ENCODE measurements around the gene MBLAC1. TPM values are rescaled to one million over a fixed set of nuclear protein-coding genes. Genes with fewer than 3 reads are reported as not detected.

Gene MBLAC1
- total RNA-seq, 1 experiment from 2014 or later, result 1.6 TPM

GRCh38 chr7:100170101-100170897 lies 43.5 kb downstream of the MBLAC1 start:
- no peak for DNase-seq (ENCODE audit: low read depth)

- no peak for DNase-seq (ENCODE audit: low read depth)
Observed at GRCh38 chr7:100171087-100171681, 44.4 kb downstream of the MBLAC1 start.

- DNase-seq (ENCODE audit: low read depth), result no peak
Observed at GRCh38 chr7:100171840-100172239, 45.1 kb downstream of the MBLAC1 start.

- no peak for DNase-seq (ENCODE audit: low read depth)
Observed at GRCh38 chr7:100173806-100174495, 47.2 kb downstream of the MBLAC1 start.

- DNase-seq (ENCODE audit: low read depth), result no peak
Observed at GRCh38 chr7:100174582-100174981, 47.8 kb downstream of the MBLAC1 start.

GRCh38 chr7:100175296-100175935 lies 48.6 kb downstream of the MBLAC1 start:
- no peak for DNase-seq (ENCODE audit: low read depth)

GRCh38 chr7:100176096-100177044 lies 49.6 kb downstream of the MBLAC1 start:
- DNase-seq (ENCODE audit: low read depth), result no peak

- DNase-seq (ENCODE audit: low read depth), result peak; percentile 83
Observed at GRCh38 chr7:100177045-100178001, 50.6 kb downstream of the MBLAC1 start, which contains the start of the genes GPC2 and STAG3. GPC2 (minus strand) TSS chr7:100177381; CDS start chr7:100177199, 182 bp downstream. STAG3 (plus strand) TSS chr7:100177918; CDS start chr7:100180557, 2,639 bp downstream.

Small RNA genes within 50 kb of the gene (small RNA-seq; reads per million reads assigned to genes)
- 10.0 reads per million, percentile 91 among the genes with 10 or more reads in this experiment for gene MIR106B
- 164 reads per million, percentile 96 among the genes with 10 or more reads in this experiment for gene MIR25
- gene MIR93, result 36.0 reads per million, percentile 94 among the genes with 10 or more reads in this experiment

Other genes starting within 250 kb of the MBLAC1 start
- gene OR2AE1, start 249.9 kb upstream of the MBLAC1 start, total RNA-seq (2014; rRNA removed; shearing (Covaris generic)), result not detected in 2 replicates
- gene TRIM4, start 207.4 kb upstream of the MBLAC1 start, total RNA-seq (2014; rRNA removed; shearing (Covaris generic)), result 12.5 and 13.0 TPM in 2 replicates
- 0.07 and 0.11 TPM in 2 replicates for gene GJC3, start 197.3 kb upstream of the MBLAC1 start, total RNA-seq (2014; rRNA removed; shearing (Covaris generic))
- gene AZGP1, start 150.9 kb upstream of the MBLAC1 start, total RNA-seq (2014; rRNA removed; shearing (Covaris generic)), result not detected in 2 replicates
- gene ZKSCAN1, start 111.4 kb upstream of the MBLAC1 start, total RNA-seq (2014; rRNA removed; shearing (Covaris generic)), result 13.4 and 15.5 TPM in 2 replicates
- 7.9 and 8.1 TPM in 2 replicates for gene ZSCAN21, start 77.2 kb upstream of the MBLAC1 start, total RNA-seq (2014; rRNA removed; shearing (Covaris generic))
- 21.3 and 24.2 TPM in 2 replicates for gene ZNF3, start 45.2 kb upstream of the MBLAC1 start, total RNA-seq (2014; rRNA removed; shearing (Covaris generic))
- gene COPS6, start 38.0 kb upstream of the MBLAC1 start, total RNA-seq (2014; rRNA removed; shearing (Covaris generic)), result 93.6 and 155 TPM in 2 replicates
- gene MCM7, start 25.6 kb upstream of the MBLAC1 start, total RNA-seq (2014; rRNA removed; shearing (Covaris generic)), result 350 and 387 TPM in 2 replicates
- 13.7 and 14.4 TPM in 2 replicates for gene AP4M1, start 25.3 kb upstream of the MBLAC1 start, total RNA-seq (2014; rRNA removed; shearing (Covaris generic))
- gene TAF6, start 7.6 kb upstream of the MBLAC1 start, total RNA-seq (2014; rRNA removed; shearing (Covaris generic)), result 25.4 and 34.4 TPM in 2 replicates
- 11.8 and 12.0 TPM in 2 replicates for gene CNPY4, start 7.3 kb upstream of the MBLAC1 start, total RNA-seq (2014; rRNA removed; shearing (Covaris generic))
- 88.0 and 156 TPM in 2 replicates for gene LAMTOR4, start 22.0 kb downstream of the MBLAC1 start, total RNA-seq (2014; rRNA removed; shearing (Covaris generic))
- gene TRAPPC14, start 31.8 kb downstream of the MBLAC1 start, total RNA-seq (2014; rRNA removed; shearing (Covaris generic)), result 14.1 and 17.4 TPM in 2 replicates
- gene GAL3ST4, start 41.6 kb downstream of the MBLAC1 start, total RNA-seq (2014; rRNA removed; shearing (Covaris generic)), result 0.34 and 0.37 TPM in 2 replicates
- gene GPC2, start 50.4 kb downstream of the MBLAC1 start, total RNA-seq (2014; rRNA removed; shearing (Covaris generic)), result 0.51 TPM in 1 of 2 replicates, not detected in the other
- gene STAG3, start 51.0 kb downstream of the MBLAC1 start, total RNA-seq (2014; rRNA removed; shearing (Covaris generic)), result 0.10 and 0.23 TPM in 2 replicates
- not detected in 2 replicates for gene PVRIG, start 93.0 kb downstream of the MBLAC1 start, total RNA-seq (2014; rRNA removed; shearing (Covaris generic))
- gene SPDYE3, start 180.7 kb downstream of the MBLAC1 start, total RNA-seq (2014; rRNA removed; shearing (Covaris generic)), result not detected in 2 replicates
- 21.5 and 23.4 TPM in 2 replicates for gene PILRB, start 231.2 kb downstream of the MBLAC1 start, total RNA-seq (2014; rRNA removed; shearing (Covaris generic))
- gene PILRA, start 246.5 kb downstream of the MBLAC1 start, total RNA-seq (2014; rRNA removed; shearing (Covaris generic)), result 0.61 and 1.2 TPM in 2 replicates

All from HT1080 (cell line).